Panc1 (cell line): ENCODE results near the gene JSRP1.
A peak's percentile ranks its signal among the peaks of the same experiment; 100 is the strongest.

Experiments used
- CTCF ChIP-seq: fragments of 450-650 bp; IDR thresholded peaks from 2 replicates; pipeline ENCODE4 v1.5.1; 2017; ENCODE audit warnings: mild to moderate bottlenecking
- POLR2AphosphoS5 ChIP-seq: IDR thresholded peaks from 2 replicates; pipeline ENCODE4 v1.6.1; 2012; ENCODE audit warnings: mild to moderate bottlenecking, low read depth, low read length, moderate library complexity
- TF ChIP-seq, protein P1 (sequence below), 2 experiments: IDR thresholded peaks; 2 replicates each; pipeline ENCODE4 v1.6.1; 2011 to 2012; ENCODE audit warnings: low read depth in 2 of 2, control low read depth in 1 of 2, low read length in 1 of 2, mild to moderate bottlenecking in 1 of 2, moderate library complexity in 1 of 2; ENCODE audit not compliant: insufficient read depth in 1 of 2

DNA sequence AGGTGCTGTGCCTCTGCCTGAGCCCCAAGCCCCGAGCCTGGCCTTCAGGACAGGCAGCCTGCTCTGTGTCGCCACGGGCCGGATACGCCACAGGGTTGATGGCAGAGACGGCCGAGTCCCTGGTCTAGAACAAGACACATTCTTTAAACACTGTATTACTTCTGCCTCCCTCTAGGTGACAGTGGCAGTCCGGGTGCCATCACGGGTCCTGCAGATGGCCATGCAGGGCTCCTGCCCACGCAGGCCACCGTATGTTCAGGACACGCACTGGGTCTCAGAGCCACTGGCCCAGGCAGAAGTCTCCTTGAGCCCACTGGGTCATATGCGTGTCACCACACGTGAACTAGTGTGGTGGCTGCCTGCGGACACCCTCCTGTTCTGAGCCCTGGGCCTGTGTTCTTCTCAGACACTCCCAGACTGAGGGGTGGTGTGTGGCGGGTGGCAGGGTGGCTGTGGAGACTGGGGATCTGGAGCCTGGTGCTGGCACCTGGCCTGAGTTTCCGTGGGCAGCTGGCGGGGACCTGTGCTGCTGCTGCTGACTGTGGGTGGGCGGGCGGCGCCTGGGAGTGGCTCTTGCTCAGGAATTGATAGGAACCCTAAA lies 24.5 kb downstream of the JSRP1 start:
- peak; percentile 47; the same call in 1 of the 2 replicates for TF ChIP-seq CTCF
- TF ChIP-seq, protein P1, sequence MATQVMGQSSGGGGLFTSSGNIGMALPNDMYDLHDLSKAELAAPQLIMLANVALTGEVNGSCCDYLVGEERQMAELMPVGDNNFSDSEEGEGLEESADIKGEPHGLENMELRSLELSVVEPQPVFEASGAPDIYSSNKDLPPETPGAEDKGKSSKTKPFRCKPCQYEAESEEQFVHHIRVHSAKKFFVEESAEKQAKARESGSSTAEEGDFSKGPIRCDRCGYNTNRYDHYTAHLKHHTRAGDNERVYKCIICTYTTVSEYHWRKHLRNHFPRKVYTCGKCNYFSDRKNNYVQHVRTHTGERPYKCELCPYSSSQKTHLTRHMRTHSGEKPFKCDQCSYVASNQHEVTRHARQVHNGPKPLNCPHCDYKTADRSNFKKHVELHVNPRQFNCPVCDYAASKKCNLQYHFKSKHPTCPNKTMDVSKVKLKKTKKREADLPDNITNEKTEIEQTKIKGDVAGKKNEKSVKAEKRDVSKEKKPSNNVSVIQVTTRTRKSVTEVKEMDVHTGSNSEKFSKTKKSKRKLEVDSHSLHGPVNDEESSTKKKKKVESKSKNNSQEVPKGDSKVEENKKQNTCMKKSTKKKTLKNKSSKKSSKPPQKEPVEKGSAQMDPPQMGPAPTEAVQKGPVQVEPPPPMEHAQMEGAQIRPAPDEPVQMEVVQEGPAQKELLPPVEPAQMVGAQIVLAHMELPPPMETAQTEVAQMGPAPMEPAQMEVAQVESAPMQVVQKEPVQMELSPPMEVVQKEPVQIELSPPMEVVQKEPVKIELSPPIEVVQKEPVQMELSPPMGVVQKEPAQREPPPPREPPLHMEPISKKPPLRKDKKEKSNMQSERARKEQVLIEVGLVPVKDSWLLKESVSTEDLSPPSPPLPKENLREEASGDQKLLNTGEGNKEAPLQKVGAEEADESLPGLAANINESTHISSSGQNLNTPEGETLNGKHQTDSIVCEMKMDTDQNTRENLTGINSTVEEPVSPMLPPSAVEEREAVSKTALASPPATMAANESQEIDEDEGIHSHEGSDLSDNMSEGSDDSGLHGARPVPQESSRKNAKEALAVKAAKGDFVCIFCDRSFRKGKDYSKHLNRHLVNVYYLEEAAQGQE (IDR thresholded peaks at IDR 0.05; ENCODE audit: insufficient read depth in 1 of 2, low read depth in 2 of 2, low read length in 1 of 2), result no peak
- peak; percentile 68 for TF ChIP-seq POLR2AphosphoS5
